ENCODE results near the gene PRSS36.
A peak's percentile ranks its signal among the peaks of the same experiment; 100 is the strongest.

The PRSS36 gene

DNA sequence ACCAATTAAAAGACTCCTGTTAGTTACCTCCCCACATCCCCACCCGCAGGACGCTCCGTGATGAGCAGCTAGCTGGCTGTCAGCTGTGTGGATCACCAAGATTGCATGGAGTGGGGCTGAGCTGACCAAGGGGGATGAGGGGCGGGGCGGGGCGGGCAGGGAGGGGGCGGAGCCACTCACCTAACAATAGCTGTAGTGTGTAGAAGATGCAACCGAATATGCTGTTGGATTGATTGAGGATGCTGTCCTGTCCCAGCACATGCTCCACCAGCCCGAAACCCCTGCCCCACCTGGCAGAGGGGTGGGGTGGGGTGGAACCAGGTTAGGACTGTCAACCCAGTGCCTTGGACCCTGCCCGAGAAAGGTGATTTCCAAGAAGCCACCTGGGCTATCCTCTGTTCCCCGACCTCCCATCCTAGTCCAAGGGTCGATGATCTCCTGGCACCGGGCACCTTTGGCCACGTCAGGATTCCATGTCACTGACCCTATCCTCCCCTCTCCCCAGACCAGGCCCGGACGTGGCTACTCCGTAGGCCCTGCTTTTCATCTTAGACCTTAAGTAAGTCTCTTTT lies 56.6 kb downstream of the PRSS36 start:
- no peak for DNase-seq (ENCODE audit: low read depth)
- TF ChIP-seq, protein P1, sequence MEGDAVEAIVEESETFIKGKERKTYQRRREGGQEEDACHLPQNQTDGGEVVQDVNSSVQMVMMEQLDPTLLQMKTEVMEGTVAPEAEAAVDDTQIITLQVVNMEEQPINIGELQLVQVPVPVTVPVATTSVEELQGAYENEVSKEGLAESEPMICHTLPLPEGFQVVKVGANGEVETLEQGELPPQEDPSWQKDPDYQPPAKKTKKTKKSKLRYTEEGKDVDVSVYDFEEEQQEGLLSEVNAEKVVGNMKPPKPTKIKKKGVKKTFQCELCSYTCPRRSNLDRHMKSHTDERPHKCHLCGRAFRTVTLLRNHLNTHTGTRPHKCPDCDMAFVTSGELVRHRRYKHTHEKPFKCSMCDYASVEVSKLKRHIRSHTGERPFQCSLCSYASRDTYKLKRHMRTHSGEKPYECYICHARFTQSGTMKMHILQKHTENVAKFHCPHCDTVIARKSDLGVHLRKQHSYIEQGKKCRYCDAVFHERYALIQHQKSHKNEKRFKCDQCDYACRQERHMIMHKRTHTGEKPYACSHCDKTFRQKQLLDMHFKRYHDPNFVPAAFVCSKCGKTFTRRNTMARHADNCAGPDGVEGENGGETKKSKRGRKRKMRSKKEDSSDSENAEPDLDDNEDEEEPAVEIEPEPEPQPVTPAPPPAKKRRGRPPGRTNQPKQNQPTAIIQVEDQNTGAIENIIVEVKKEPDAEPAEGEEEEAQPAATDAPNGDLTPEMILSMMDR (IDR thresholded peaks at IDR 0.05; ENCODE audit: insufficient read depth, low read depth, low read length, missing control alignments) = no peak
- H3K4me3 ChIP-seq (ENCODE audit: low read depth, low read length) = peak overlapping the region; percentile 100

DNA sequence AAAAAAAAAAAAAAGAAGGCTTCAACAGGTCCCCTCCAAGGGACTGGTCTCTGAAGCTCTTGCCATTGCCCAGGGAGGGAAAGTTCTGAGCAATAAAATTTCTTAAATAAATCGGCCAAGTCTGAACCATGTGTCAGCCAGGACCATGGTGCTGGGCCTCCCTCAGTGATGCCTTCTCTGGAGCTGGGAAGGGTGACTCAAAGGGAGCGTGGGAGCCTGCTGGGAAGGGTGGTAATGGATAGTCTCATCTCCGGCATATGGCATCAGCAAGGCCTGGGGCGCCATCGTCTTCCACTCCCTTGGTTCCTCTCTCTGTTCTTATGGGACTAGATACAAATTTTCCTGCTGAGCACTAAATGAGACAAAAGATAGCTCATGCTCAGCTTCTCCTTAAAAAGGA lies 57.5 kb downstream of the PRSS36 start:
- H3K4me3 ChIP-seq (ENCODE audit: low read depth, low read length) = no peak overlapping the region
- TF ChIP-seq, protein P1 (IDR thresholded peaks at IDR 0.05; ENCODE audit: insufficient read depth, low read depth, low read length, missing control alignments) = no peak
- DNase-seq (ENCODE audit: low read depth) = no peak

GRCh38 chr16:31090540-31090939 lies 59.3 kb downstream of the PRSS36 start:
- no peak overlapping the region for H3K4me3 ChIP-seq (ENCODE audit: low read depth, low read length)
- TF ChIP-seq, protein P1 (IDR thresholded peaks at IDR 0.05; ENCODE audit: insufficient read depth, low read depth, low read length, missing control alignments) = no peak
- DNase-seq (ENCODE audit: low read depth) = no peak

- no peak for DNase-seq (ENCODE audit: low read depth)
- TF ChIP-seq, protein P1 (IDR thresholded peaks at IDR 0.05; ENCODE audit: insufficient read depth, low read depth, low read length, missing control alignments) = no peak
- no peak overlapping the region for H3K4me3 ChIP-seq (ENCODE audit: low read depth, low read length)
These were observed 60.7 kb downstream of the PRSS36 start for GRCh38 chr16:31089199-31089598.

Measured in GM12865 (cell line).